ENCODE data around the gene OR2T6.

GRCh38 chr1:248404024-248404423 is 28.5 kb downstream of the OR2T6 start:
- TF ChIP-seq POLR2A (IDR thresholded peaks at IDR 0.05; ENCODE audit: low read depth, low read length) (no peak), CTCF (IDR thresholded peaks at IDR 0.05; ENCODE audit: extremely low read depth in 1 of 2, insufficient read depth in 1 of 2, low read depth in 1 of 2, low read length in 2 of 2) (no peak), POLR2AphosphoS5 (IDR thresholded peaks at IDR 0.05; ENCODE audit: insufficient read depth, low read depth, low read length) (no peak), MAX (IDR thresholded peaks at IDR 0.05; ENCODE audit: insufficient read depth, insufficient read length) (no peak), EZH2 (IDR thresholded peaks at IDR 0.05; ENCODE audit: borderline replicate concordance, low read depth, low read length, severe bottlenecking) (no peak)

Data from endothelial cell of umbilical vein (primary cell).